Brain pericyte (primary cell): ENCODE measurements around the gene RAB11B.
"Not testable (repeated sequence)": the region's sequence is repeated elsewhere in the genome, so short reads cannot be mapped to it uniquely, and the experiment has no call there.

ENCODE experiments used
- DNase-seq: peaks from one replicate; pipeline ENCODE4 v3.0.0-alpha.2; 2012; ENCODE audit warnings: low read depth, low spot score

The RAB11B gene

DNA sequence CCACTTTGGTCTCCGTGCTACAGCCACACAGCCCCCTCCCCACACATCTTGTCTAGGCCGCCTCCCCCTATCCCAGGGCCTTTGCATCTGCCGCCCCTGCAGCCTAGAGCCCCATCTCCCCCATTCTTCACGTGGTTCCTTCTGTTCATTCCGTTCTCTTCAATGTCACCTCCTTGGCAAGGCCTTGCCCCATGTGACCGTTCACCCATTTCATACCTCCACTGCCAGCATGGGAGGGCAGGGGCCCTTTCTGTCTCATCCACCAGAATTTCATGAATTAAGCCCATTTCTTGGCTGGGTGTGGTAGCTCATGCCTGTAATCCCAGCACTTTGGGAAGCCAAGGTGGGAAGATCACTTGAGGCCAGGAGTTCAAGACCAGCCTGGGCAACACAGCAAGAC is 38.9 kb downstream of the RAB11B start:
- DNase-seq, result no peak

GRCh38 chr19:8429826-8430225 is 39.7 kb downstream of the RAB11B start:
- no peak for DNase-seq

DNA sequence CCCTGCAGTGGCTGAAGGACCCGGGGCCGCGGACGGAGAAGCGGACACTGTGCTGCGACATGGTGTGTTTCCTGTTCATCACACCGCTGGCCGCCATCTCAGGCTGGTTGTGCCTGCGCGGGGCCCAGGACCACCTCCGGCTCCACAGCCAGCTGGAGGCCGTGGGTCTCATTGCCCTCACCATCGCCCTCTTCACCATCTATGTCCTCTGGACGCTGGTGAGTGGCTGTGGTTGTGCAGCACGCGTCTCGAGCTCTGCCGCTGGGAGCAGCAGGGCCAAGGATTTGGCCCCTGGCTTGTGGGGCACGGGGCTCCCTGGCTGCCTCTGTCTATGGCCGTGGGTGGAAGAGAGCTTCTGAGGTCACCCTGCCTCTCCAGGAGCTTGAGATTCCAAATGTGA is 40.5 kb downstream of the RAB11B start:
- DNase-seq, result no peak

DNA sequence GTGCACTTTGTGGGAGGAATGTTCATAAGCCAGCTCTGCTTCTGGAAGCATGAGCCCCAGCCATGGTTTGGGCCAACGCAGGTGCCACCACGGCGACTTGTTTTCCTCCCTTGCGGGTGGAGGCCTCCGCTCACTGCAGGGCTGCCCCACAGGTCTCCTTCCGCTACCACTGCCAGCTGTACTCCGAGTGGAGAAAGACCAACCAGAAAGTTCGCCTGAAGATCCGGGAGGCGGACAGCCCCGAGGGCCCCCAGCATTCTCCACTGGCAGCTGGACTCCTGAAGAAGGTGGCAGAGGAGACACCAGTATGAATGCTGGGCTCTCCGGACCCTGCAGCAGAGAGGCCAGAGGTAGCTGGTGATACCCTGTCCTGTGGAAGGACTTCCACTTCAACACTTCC is 48.1 kb downstream of the RAB11B start:
- no peak for DNase-seq

DNA sequence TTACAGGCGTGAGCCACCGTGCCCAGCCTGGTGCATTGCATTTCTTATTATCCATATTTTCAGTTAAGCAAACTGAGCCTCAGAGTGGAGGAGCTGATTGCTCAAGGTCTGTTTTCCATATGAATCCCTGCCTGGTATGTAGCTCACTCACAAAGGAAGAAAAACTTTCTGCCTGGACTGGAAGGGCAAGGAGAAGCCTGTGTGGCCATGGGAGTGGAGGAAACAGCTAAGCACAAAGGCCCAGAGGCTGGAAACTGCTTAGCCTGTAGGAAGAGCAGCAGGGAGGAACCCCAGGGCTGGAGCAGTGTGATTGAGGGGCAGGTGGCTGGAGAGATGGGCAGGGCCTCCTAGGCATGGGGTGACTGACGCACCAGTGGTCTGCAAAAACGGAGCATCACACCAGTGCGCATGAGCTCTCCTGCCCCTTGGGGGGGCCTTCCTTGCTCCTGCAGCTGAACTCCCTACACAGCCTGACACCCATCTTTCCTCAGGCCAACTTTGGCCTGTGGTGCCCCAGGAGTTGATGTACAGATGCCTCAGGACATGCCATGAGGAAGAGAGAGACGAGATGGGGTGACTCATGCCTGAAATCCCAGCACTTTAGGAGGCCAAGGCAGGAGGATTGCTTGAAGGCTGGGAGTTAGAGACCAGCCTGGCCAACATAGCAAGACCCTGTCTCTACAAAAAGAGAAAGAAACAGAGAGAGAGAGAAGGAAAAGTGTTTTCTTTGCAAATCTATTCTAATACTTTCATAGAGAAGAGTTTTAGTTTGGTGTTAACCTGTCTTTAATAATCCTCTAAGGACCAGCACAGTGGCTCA is 51.8 kb downstream of the RAB11B start:
- DNase-seq, result no peak

DNA sequence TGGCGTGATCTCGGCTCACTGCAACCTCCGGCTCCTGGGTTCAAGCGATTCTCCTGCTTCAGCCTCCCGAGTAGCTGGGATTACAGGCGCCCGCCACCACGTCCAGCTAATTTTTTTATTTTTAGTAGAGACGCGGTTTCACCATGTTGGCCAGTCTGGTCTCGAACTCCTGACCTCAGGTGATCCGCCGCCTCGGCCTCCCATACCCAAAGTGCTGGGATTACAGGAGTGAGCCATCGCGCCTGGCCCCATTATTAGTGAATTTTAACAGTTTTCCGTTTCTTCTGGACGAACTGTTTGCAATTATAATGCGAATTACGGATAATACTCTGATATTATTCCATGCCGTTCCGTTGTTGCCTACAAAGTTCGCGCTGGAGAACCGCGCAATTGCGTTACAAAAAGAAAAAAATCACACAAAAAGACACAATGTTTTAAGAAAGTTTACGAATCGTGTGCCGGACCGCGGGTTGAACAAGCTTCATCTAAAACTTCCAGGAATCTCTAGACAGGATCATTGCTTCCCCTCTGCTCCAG is 54.0 kb downstream of the RAB11B start:
- not testable (repeated sequence) for DNase-seq

- peak; percentile 88 for DNase-seq
Measured at GRCh38 chr19:8444677-8445487, 54.7 kb downstream of the RAB11B start, which contains the start of gene HNRNPM. Gene HNRNPM (plus strand): TSS chr19:8444975. CDS start chr19:8444999, 24 bp downstream.

GRCh38 chr19:8445488-8446001 is 55.4 kb downstream of the RAB11B start:
- no peak for DNase-seq

- no peak for DNase-seq
Measured at GRCh38 chr19:8446061-8446709, 56.0 kb downstream of the RAB11B start.

DNA sequence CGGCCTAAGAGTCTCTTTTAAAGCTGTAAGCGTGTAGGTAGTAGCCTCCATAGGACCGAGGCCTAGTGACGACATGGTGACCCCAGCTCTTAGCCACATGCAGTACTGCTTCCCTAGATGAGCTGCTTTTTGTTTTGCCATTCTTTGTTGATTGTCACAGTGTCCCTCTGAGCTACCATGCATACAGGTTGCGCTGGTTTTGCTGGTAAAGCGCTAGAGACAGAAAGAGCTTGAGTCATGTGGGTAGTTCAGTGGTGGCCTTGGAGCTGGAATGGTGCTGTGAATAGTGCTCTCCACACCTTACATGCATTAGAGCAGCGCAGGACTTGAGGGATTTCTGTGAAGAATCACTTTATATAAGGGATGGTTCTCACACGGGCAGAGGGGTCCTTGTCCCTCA is 59.7 kb downstream of the RAB11B start:
- no peak for DNase-seq

GRCh38 chr19:8451377-8451776 is 61.2 kb downstream of the RAB11B start:
- no peak for DNase-seq

GRCh38 chr19:8451885-8452284 is 61.7 kb downstream of the RAB11B start:
- no peak for DNase-seq

DNA sequence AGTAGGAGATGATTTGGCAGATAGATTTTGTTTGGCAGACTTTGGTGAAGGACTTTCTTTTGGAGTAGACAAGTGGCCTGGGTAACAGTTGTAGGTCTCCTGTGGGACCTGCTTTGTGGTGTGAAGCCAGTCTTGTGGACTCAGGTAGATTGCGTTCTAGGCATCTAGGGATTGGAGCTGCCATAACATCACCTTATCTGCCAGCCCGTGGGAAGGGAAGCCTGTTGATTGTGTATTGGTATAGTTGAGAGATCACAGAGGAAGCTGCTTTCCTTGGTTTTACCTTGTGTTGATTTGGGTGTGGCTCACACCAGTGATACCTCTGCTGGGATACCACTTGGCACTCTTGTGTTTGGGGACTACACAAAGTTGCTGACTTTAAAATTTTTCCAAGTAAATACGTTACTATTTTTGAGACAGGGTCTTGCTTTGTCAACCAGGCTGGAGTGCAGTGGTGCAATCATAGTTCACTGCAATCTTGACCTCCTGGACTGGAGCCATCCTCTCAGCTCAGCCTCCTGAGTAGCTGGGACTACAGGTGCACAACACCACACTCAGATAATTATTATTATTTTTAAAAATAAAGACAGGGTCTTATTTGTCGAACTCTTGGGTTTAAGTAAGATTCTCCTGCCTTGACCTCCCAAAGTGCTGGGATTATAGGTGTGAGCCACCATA is 62.4 kb downstream of the RAB11B start:
- DNase-seq, result no peak

DNA sequence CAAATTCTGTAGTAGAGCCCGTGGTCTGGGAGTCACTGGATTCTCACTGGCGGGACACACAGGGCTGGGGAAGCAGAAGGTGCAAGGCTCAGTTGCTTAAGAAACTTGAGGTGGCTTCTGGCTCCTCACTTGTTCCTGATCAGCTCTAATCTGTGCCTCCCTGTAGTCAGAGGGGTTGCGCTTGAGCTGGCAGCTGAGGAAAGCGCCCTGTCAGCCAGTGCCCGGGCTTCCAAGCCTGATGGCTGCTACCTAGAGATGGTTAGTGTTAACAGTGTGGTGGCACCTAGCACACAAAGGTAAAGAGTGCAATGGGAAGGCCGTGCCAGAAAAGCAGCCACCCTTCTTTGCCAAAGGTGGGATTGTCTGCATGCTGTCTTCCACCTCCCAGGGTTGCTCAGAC is 63.5 kb downstream of the RAB11B start:
- DNase-seq, result no peak
